HG03442 (cell line): ENCODE data around the gene COL7A1.

Experiments used
- ATAC-seq: cut with Tn5 transposase; IDR thresholded peaks from one replicate; pipeline ENCODE4 v1.9.1; 2021; ENCODE audit warnings: mild to moderate bottlenecking, moderate library complexity; ENCODE audit not compliant: unreplicated experiment

COL7A1 gene

GRCh38 chr3:48595075-48595525, at the start of gene COL7A1:
TSS of gene COL7A1 (minus strand) at chr3:48595329. CDS start at chr3:48595159, 170 bp downstream.
- no peak for ATAC-seq

GRCh38 chr3:48642605-48643004, 47.5 kb upstream of the COL7A1 start:
- ATAC-seq, result no peak

- ATAC-seq, result no peak
Observed at GRCh38 chr3:48641396-48641795, 46.3 kb upstream of the COL7A1 start.

GRCh38 chr3:48639944-48640606, 44.9 kb upstream of the COL7A1 start:
- ATAC-seq, result no peak

- no peak for ATAC-seq
Observed at GRCh38 chr3:48637305-48637704, 42.2 kb upstream of the COL7A1 start.

GRCh38 chr3:48636149-48636655, 41.1 kb upstream of the COL7A1 start:
- no peak for ATAC-seq

GRCh38 chr3:48635222-48636021, 40.3 kb upstream of the COL7A1 start, which contains the start of gene SLC26A6:
TSS of gene SLC26A6 (minus strand) at chr3:48635461. CDS start at chr3:48635393, 68 bp downstream.
- ATAC-seq, result peak; percentile 89

- ATAC-seq, result peak; percentile 15
Observed at GRCh38 chr3:48634661-48635221, 39.6 kb upstream of the COL7A1 start.

- no peak for ATAC-seq
Observed at GRCh38 chr3:48633743-48634142, 38.6 kb upstream of the COL7A1 start.

GRCh38 chr3:48633256-48633655, 38.1 kb upstream of the COL7A1 start:
- ATAC-seq, result no peak

GRCh38 chr3:48631516-48632448, 36.7 kb upstream of the COL7A1 start:
- no peak for ATAC-seq

- ATAC-seq, result no peak
Observed at GRCh38 chr3:48630833-48631232, 35.7 kb upstream of the COL7A1 start.

GRCh38 chr3:48630407-48630806, 35.3 kb upstream of the COL7A1 start:
- ATAC-seq, result no peak

GRCh38 chr3:48629894-48630293, 34.8 kb upstream of the COL7A1 start:
- no peak for ATAC-seq

GRCh38 chr3:48628277-48629017, 33.3 kb upstream of the COL7A1 start:
- no peak for ATAC-seq

GRCh38 chr3:48625600-48625999, 30.5 kb upstream of the COL7A1 start:
- ATAC-seq, result no peak

GRCh38 chr3:48624767-48625166, 29.6 kb upstream of the COL7A1 start:
- no peak for ATAC-seq

GRCh38 chr3:48623851-48624547, 28.9 kb upstream of the COL7A1 start:
- ATAC-seq, result no peak

- ATAC-seq, result no peak
Observed at GRCh38 chr3:48621461-48621869, 26.3 kb upstream of the COL7A1 start, which contains the start of gene TMEM89. TSS of gene TMEM89 (minus strand) at chr3:48621769. CDS start at chr3:48621756, 13 bp downstream.
